ENCODE results near the gene TMEM43.

Gene TMEM43

GRCh38 chr3:14183015-14183577 lies 58.2 kb downstream of the TMEM43 start:
- no peak for DNase-seq (ENCODE audit: extremely low read depth, low read depth)
- TF ChIP-seq, protein P1, sequence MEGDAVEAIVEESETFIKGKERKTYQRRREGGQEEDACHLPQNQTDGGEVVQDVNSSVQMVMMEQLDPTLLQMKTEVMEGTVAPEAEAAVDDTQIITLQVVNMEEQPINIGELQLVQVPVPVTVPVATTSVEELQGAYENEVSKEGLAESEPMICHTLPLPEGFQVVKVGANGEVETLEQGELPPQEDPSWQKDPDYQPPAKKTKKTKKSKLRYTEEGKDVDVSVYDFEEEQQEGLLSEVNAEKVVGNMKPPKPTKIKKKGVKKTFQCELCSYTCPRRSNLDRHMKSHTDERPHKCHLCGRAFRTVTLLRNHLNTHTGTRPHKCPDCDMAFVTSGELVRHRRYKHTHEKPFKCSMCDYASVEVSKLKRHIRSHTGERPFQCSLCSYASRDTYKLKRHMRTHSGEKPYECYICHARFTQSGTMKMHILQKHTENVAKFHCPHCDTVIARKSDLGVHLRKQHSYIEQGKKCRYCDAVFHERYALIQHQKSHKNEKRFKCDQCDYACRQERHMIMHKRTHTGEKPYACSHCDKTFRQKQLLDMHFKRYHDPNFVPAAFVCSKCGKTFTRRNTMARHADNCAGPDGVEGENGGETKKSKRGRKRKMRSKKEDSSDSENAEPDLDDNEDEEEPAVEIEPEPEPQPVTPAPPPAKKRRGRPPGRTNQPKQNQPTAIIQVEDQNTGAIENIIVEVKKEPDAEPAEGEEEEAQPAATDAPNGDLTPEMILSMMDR (IDR thresholded peaks at IDR 0.05; ENCODE audit: low read depth, low read length) = no peak

DNA sequence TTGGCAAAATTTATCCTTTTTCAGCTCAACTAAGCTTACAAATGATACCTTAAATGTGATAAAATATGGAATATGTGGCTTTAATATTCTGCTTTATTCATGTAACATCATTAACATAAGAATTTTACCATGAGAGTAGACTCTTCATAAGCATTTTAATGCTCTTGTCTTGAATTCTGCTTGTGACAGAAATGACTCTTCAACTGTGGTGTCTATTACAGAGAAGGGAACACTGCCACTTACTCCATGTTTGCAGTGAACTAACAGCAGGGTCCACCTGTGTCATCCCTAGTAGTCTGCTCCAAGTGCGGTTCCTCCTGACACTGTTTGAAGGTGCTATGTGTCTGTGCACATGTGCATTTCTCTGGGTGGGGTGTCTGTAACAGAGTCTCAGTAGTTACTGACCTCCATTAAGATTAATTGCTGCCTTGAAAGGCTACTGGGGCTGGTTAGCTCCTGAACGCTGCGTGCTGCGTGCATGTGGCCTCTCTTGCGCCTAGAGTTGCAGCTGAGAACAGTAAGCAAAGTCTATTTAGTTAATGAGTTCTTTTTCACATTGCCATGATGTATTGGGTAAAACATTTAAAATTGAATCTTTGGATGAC lies 62.1 kb downstream of the TMEM43 start:
- no peak for DNase-seq (ENCODE audit: extremely low read depth, low read depth)
- TF ChIP-seq, protein P1 (IDR thresholded peaks at IDR 0.05; ENCODE audit: low read depth, low read length) = no peak

- no peak for DNase-seq (ENCODE audit: extremely low read depth, low read depth)
- TF ChIP-seq, protein P1 (IDR thresholded peaks at IDR 0.05; ENCODE audit: low read depth, low read length) = no peak
Measured at GRCh38 chr3:14188041-14188754, 63.3 kb downstream of the TMEM43 start.

Data from AG09319 (cell line).